Sigmoid colon (tissue), 4 donors: ENCODE results near the gene SMYD2.

Experiments used
- CTCF ChIP-seq, 4 experiments: fragments of 450-650 bp in 3 of 4; fragments of 200-600 bp in 1 of 4; IDR thresholded peaks; one replicate each; pipeline ENCODE4 v1.5.1; 2016 to 2019; ENCODE audit warnings: antibody characterized with exemption in 4 of 4, mild to moderate bottlenecking in 3 of 4, moderate library complexity in 2 of 4
- POLR2A ChIP-seq, 2 donors: fragments of 450-650 bp; IDR thresholded peaks; one replicate each; pipeline ENCODE4 v1.6.1; 2016; ENCODE audit warnings: antibody characterized with exemption in 2 of 2, mild to moderate bottlenecking in 2 of 2, moderate library complexity in 2 of 2
- POLR2AphosphoS5 ChIP-seq, 4 donors: sonication (generic); formaldehyde crosslinking; IDR thresholded peaks; one replicate each; pipeline ENCODE4 v1.6.1; 2017; ENCODE audit warnings: antibody characterized with exemption in 4 of 4

- TF ChIP-seq CTCF (IDR thresholded peaks at IDR 0.05) = no peak
- TF ChIP-seq POLR2A (IDR thresholded peaks at IDR 0.05) = no peak
- TF ChIP-seq POLR2AphosphoS5 (IDR thresholded peaks at IDR 0.05) = no peak
Measured at GRCh38 chr1:214349781-214350180, 68.8 kb downstream of the SMYD2 start.
